SK-N-SH treated with all-trans-retinoic acid at 6 μM for 48 hours (cell line): Measurements from ENCODE around the gene NPFF.

Source experiments
- ATAC-seq: fragments of 200-7000 bp; cut with Tn5 transposase; 3 replicates; pipeline ENCODE4 v1.9.1; 2020; ENCODE audit warnings: mild to moderate bottlenecking, moderate library complexity
- ARNTL ChIP-seq: fragments of 450-650 bp; formaldehyde crosslinking; IDR thresholded peaks from 2 replicates; pipeline ENCODE4 v1.5.0; 2020; ENCODE audit warnings: low read depth, mild to moderate bottlenecking, moderate library complexity, borderline replicate concordance
- BACH2 ChIP-seq: fragments of 250-450 bp; sonication (Bioruptor Pico); IDR thresholded peaks from 2 replicates; pipeline ENCODE4 v1.9.0; 2021; ENCODE audit warnings: mild to moderate bottlenecking, borderline replicate concordance
- CSDC2 ChIP-seq: fragments of 250-450 bp; sonication (Bioruptor Pico); IDR thresholded peaks from 2 replicates; pipeline ENCODE4 v1.5.0; 2020; ENCODE audit warnings: mild to moderate bottlenecking, moderate library complexity
- CSRNP3 ChIP-seq: fragments of 250-450 bp; sonication (Bioruptor Pico); IDR thresholded peaks from 2 replicates; pipeline ENCODE4 v1.5.1; 2021; ENCODE audit warnings: mild to moderate bottlenecking, moderate library complexity
- ESRRG ChIP-seq: fragments of 250-450 bp; sonication (Bioruptor Pico); IDR thresholded peaks from 2 replicates; pipeline ENCODE4 v1.6.1; 2021; ENCODE audit warnings: mild to moderate bottlenecking
- GLIS3 ChIP-seq: fragments of 250-450 bp; sonication (Bioruptor Pico); IDR thresholded peaks from 2 replicates; pipeline ENCODE4 v1.5.0; 2020; ENCODE audit warnings: mild to moderate bottlenecking, moderate library complexity
- ISL1 ChIP-seq: fragments of 250-450 bp; sonication (Bioruptor Pico); IDR thresholded peaks from 2 replicates; pipeline ENCODE4 v2.1.2; 2022; ENCODE audit warnings: mild to moderate bottlenecking, moderate library complexity
- OSR1 ChIP-seq: fragments of 250-450 bp; sonication (Bioruptor Pico); IDR thresholded peaks from 2 replicates; pipeline ENCODE4 v1.8.0; 2022; ENCODE audit warnings: moderate library complexity, mild to moderate bottlenecking, inconsistent platforms
- POU6F1 ChIP-seq: fragments of 250-450 bp; sonication (Bioruptor Pico); IDR thresholded peaks from 2 replicates; pipeline ENCODE4 v1.8.0; 2021; ENCODE audit warnings: low read depth, mild to moderate bottlenecking, moderate library complexity, borderline replicate concordance
- PPARA ChIP-seq: fragments of 250-450 bp; sonication (Bioruptor Pico); IDR thresholded peaks from 2 replicates; pipeline ENCODE4 v1.5.0; 2020; ENCODE audit warnings: mild to moderate bottlenecking, borderline replicate concordance
- RARB ChIP-seq: fragments of 250-450 bp; sonication (Bioruptor Pico); IDR thresholded peaks from 2 replicates; pipeline ENCODE4 v1.8.0; 2021; ENCODE audit warnings: mild to moderate bottlenecking, moderate library complexity
- SNAI2 ChIP-seq: fragments of 250-450 bp; sonication (Bioruptor Pico); IDR thresholded peaks from 2 replicates; pipeline ENCODE4 v1.5.0; 2020; ENCODE audit warnings: mild to moderate bottlenecking, moderate library complexity
- TCF4 ChIP-seq: fragments of 250-450 bp; sonication (Bioruptor Pico); IDR thresholded peaks from 2 replicates; pipeline ENCODE4 v1.8.0; 2021; ENCODE audit warnings: mild to moderate bottlenecking, moderate library complexity, borderline replicate concordance
- TOX ChIP-seq: fragments of 250-450 bp; sonication (Bioruptor Pico); IDR thresholded peaks from 2 replicates; pipeline ENCODE4 v1.8.0; 2021; ENCODE audit warnings: mild to moderate bottlenecking, moderate library complexity, borderline replicate concordance
- TSHZ2 ChIP-seq: fragments of 250-450 bp; sonication (Bioruptor Pico); IDR thresholded peaks from 2 replicates; pipeline ENCODE4 v1.5.0; 2020; ENCODE audit warnings: mild to moderate bottlenecking, moderate library complexity
- ZC3H10 ChIP-seq: fragments of 250-450 bp; sonication (Bioruptor Pico); IDR thresholded peaks from 2 replicates; pipeline ENCODE4 v1.5.1; 2021; ENCODE audit warnings: mild to moderate bottlenecking, moderate library complexity
- ZFP3 ChIP-seq: fragments of 250-450 bp; sonication (Bioruptor Pico); IDR thresholded peaks from 2 replicates; pipeline ENCODE4 v1.5.0; 2020; ENCODE audit warnings: mild to moderate bottlenecking, moderate library complexity
- ZFP30 ChIP-seq: fragments of 450-650 bp; formaldehyde crosslinking; IDR thresholded peaks from 2 replicates; pipeline ENCODE4 v1.5.0; 2022; ENCODE audit warnings: mild to moderate bottlenecking, moderate library complexity
- ZNF565 ChIP-seq: fragments of 450-650 bp; formaldehyde crosslinking; conservative IDR thresholded peaks from 2 replicates; pipeline ENCODE4 v1.5.0; 2020; ENCODE audit warnings: low read depth, mild to moderate bottlenecking, moderate library complexity
- ZNF70 ChIP-seq: fragments of 450-650 bp; formaldehyde crosslinking; IDR thresholded peaks from 2 replicates; pipeline ENCODE4 v1.5.0; 2020; ENCODE audit warnings: mild to moderate bottlenecking, moderate library complexity
- TF ChIP-seq, protein P1 (sequence below): fragments of 250-450 bp; sonication (Bioruptor Pico); IDR thresholded peaks from 2 replicates; pipeline ENCODE4 v1.8.0; 2020; ENCODE audit warnings: mild to moderate bottlenecking, moderate library complexity, borderline replicate concordance
- TF ChIP-seq, protein P2 (sequence below): fragments of 250-450 bp; sonication (Bioruptor Pico); IDR thresholded peaks from 2 replicates; pipeline ENCODE4 v1.5.1; 2020; ENCODE audit warnings: low read depth, mild to moderate bottlenecking, moderate library complexity

Gene NPFF

GRCh38 chr12:53496752-53497032 is 10.6 kb downstream of the NPFF start:
- TF ChIP-seq, protein P1, sequence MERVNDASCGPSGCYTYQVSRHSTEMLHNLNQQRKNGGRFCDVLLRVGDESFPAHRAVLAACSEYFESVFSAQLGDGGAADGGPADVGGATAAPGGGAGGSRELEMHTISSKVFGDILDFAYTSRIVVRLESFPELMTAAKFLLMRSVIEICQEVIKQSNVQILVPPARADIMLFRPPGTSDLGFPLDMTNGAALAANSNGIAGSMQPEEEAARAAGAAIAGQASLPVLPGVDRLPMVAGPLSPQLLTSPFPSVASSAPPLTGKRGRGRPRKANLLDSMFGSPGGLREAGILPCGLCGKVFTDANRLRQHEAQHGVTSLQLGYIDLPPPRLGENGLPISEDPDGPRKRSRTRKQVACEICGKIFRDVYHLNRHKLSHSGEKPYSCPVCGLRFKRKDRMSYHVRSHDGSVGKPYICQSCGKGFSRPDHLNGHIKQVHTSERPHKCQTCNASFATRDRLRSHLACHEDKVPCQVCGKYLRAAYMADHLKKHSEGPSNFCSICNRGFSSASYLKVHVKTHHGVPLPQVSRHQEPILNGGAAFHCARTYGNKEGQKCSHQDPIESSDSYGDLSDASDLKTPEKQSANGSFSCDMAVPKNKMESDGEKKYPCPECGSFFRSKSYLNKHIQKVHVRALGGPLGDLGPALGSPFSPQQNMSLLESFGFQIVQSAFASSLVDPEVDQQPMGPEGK (CRISPR knock-in tag), result no peak
- TF ChIP-seq ZFP3 (CRISPR knock-in tag) (no peak), SNAI2 (no peak), CSDC2 (CRISPR knock-in tag) (no peak), ZNF70 (CRISPR knock-in tag) (no peak), TOX (CRISPR knock-in tag) (no peak), POU6F1 (CRISPR knock-in tag) (no peak), CSRNP3 (no peak), TCF4 (CRISPR knock-in tag) (no peak)
- no peak for ATAC-seq

GRCh38 chr12:53495903-53496751 is 11.2 kb downstream of the NPFF start:
- no peak for ATAC-seq
- TF ChIP-seq TOX (CRISPR knock-in tag) (no peak), PPARA (CRISPR knock-in tag) (no peak), ARNTL (CRISPR knock-in tag) (no peak), ZFP3 (CRISPR knock-in tag) (no peak), ZFP30 (CRISPR knock-in tag) (no peak), GLIS3 (no peak), TSHZ2 (CRISPR knock-in tag) (no peak), ZNF565 (no peak), SNAI2 (no peak), ISL1 (CRISPR knock-in tag) (no peak), ESRRG (CRISPR knock-in tag) (no peak), BACH2 (CRISPR knock-in tag) (no peak), ZC3H10 (CRISPR knock-in tag) (no peak), CSDC2 (CRISPR knock-in tag) (no peak), RARB (CRISPR knock-in tag) (no peak), POU6F1 (CRISPR knock-in tag) (no peak), OSR1 (CRISPR knock-in tag) (no peak), CSRNP3 (no peak)
- TF ChIP-seq, protein P2, sequence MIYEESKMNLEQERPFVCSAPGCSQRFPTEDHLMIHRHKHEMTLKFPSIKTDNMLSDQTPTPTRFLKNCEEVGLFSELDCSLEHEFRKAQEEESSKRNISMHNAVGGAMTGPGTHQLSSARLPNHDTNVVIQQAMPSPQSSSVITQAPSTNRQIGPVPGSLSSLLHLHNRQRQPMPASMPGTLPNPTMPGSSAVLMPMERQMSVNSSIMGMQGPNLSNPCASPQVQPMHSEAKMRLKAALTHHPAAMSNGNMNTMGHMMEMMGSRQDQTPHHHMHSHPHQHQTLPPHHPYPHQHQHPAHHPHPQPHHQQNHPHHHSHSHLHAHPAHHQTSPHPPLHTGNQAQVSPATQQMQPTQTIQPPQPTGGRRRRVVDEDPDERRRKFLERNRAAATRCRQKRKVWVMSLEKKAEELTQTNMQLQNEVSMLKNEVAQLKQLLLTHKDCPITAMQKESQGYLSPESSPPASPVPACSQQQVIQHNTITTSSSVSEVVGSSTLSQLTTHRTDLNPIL (CRISPR knock-in tag), result no peak
- TF ChIP-seq, protein P1 (CRISPR knock-in tag), result no peak
